Activated T-cell treated with anti-CD3 and anti-CD28 coated beads, Interleukin-2, amount 50 U/mL, for 1 hour (primary cell): ENCODE data around the gene ZNHIT6.
"Not testable (repeated sequence)": the region's sequence is repeated elsewhere in the genome, so short reads cannot be mapped to it uniquely, and the experiment has no call there.

Experiments
- DNase-seq: peaks from one replicate; pipeline ENCODE4 v3.0.0-alpha.2; 2020

ZNHIT6 gene

DNA sequence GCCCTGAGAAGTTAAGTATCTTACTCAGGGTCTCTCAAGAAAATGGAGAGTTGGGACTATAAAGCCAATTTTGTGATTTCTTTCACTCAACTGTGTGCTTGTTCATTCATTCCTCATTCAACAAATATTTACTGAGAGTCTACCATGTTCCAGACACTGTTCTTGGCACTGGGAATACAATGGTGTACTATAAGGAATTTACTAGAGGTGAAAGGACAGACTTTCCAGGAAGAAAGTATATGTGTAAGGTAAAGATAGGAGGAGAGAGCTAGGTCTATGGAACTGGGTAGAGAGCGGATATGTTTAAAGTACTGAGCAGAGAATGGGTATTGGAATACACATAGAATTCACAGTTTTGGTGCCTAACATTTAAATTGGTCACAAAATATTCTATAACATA lies 42.3 kb downstream of the ZNHIT6 start:
- DNase-seq: no peak

DNA sequence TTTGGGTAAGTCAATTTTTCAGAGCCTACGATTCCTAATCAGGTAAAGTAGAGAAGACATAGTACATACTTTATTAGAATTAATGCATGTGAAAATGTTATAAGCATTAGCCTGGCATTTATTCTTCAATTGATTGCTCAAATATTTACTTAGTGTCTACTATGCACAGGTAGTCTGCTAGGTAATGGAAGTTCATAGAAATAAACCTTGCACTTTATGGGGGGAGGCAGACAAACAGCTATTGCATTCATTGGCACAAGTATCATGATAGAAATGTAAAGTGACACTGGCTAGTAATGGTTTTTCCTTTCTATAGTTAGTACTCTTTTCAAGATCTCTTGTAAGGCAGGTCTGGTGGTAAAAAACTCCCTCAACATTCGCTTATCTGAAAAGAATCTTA lies 44.9 kb downstream of the ZNHIT6 start:
- no peak for DNase-seq

DNA sequence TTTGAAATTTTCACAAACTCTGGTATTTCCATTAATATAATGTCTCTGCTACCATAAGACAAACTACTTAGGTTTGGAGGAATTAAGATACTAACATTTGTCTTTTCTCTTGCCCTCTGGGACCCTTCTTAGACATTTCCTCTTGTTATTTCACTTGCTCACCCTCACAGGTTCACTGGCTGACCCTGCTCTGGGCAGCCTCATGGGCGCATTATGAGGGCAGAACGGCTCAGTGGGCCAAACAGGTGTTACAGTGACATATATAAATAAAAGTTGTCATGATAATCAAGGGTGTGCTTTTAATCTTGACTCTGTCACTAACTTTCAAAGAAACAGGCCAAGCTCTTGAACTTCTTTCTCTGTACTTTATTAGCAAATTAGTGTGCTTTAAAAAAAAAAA lies 46.5 kb downstream of the ZNHIT6 start:
- DNase-seq: no peak

DNA sequence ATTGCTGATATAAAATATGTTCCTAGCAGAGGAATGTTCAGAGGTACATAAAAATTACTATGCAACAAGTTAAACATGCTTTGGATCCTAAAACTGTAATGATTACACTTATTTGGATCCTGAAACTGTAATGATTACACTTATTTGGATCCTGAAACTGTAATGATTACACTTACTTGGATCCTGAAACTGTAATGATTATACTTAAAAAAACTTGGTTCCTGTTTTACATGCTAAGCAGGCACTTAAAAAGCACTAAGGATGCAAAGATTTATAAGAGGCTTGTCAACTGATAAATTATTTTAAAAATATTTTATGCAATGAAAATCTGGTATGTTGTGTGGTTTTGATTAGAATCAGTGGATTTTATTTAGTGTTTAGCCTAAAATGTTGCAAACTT lies 47.7 kb downstream of the ZNHIT6 start:
- DNase-seq: no peak

DNA sequence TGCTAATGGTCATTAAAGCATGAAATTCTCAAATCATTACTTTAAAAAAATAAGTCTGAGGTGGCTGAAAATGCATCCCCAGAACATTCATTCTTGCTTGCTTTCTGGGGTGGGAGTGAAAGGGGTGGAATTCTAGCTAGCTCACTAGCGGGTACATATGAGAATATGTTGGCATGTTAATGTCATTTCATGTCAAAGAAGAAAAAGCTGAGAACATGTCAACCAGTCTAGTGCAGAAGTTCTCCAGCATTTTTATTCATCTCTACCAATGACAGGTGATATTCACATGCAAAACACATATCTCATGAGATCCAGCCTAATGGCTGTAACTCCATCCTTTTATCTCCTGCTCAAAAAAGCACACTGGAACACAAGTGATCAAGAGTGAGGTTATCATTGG lies 49.1 kb downstream of the ZNHIT6 start:
- no peak for DNase-seq

DNA sequence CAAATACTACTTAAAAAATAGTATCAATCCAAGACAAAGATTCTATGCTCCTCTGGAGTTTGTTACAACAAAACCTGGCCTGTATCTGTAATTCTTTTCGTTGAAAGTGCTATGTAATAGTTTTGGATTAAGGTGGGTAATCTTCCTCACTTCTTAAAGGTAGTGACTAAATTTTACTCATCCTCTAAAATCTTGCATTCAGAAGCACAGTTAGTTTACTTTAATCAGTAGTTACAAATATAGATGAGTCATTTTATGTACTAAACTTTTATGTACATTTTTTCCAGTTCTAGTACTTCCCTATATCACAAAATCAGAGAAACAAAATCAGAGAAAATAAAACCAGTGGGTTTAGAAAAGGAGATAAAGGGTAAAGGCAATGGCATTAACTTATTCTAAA lies 51.3 kb downstream of the ZNHIT6 start:
- DNase-seq: no peak

DNA sequence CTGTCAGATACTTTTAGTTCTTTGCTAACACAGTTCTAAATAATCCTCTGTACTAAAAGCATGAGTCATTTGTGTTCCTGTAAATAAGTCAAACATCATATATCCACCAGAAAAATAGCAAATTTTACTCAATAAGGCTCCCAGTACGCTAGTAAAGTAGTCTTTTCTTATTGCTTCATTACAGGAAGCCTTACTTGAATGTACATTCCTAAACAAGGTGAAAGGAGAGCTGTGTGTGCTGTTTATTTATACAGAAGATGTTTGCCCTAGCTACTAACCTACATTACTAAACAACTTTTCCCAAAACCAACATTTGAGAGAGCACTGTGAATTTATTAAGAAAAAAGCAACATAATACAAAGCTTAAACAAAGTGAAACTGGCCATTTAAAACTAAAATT lies 52.0 kb downstream of the ZNHIT6 start:
- no peak for DNase-seq

DNA sequence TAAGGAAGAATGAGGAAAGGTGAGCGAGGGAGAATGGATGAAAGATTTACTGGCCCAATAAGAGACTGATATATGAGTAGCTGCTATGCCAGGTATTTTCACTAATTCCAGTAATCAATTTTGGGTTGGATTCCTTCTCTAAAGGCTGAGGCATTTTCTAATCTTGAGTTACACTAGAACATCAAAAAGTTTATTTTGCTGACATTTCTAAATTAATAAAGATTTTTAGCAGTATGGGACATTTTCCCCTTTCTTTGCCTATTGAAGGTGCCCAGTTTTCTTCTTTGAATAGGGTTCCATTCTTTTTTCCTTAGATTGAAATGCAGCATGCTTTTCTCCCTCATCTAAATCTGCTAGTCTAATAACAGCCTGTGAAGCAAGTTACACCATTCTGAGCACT lies 52.9 kb downstream of the ZNHIT6 start:
- DNase-seq: no peak

DNA sequence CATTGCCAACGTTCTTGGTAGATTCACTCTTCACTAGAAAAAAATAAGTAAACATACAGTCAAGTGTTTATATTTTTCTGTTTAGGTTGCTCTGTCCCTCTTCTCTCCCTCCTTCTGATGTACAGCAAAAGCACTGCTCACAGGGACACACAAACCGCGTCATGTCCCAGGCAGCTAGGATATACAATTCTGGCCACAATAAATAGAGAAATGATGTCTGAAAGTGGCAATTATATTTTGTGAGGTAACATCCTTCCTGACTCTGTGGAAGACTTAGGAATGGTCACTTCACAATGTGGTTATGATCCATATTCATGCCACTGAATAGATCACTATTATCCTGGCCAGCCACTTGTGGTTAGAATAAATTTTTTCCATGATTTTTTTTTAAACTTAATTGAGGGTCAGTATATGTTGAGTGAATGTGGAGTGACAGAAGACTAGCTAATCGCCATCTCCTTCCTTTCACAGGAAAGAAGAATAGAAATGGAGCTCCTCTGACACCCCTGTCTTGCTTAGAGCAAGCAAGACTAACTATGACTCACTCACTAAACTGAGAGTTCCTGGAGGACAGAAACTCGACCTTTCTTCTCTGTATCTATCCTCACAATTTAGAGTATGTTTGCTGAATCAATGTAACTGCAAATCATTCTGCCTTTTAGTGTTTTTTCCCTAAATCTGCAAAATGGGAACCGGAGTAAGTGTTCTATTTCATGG lies 54.0 kb downstream of the ZNHIT6 start:
- DNase-seq: no peak

DNA sequence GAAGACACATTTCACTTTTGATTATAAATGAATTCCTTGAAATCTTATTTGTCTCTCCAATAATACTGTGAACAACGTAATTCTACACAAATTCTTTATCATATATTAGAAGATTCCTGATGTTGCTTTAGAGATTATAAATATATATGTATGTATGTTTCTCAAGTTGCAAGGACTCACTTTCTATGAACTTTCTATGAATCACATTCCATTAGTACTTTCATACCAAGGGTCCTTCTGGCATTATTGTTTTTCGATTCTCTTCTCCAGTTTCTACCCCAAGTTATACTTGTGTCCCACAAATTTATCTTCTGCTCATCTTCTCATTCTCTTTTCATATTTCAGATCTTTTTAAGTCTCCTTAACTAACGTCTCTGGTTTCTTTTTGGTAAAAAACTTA lies 55.9 kb downstream of the ZNHIT6 start:
- no peak for DNase-seq

DNA sequence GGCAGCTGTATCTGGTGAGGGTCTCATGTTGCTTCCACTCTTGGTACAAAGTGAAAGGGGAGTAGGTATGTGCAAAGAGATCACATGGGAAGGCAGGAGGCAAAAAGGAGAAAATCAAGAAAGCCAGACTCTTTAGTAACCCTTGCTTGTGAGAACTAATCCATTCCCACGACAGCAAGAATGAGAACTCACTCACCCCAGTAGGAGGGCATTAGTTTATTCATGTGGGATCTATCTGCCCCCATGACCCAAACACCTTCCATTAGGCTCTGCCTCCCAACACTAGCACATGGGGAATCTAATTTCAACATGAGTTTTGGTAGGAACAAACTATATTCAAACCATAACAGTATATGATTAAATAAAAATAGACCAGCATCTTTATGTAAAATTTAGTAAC lies 57.6 kb downstream of the ZNHIT6 start:
- no peak for DNase-seq

DNA sequence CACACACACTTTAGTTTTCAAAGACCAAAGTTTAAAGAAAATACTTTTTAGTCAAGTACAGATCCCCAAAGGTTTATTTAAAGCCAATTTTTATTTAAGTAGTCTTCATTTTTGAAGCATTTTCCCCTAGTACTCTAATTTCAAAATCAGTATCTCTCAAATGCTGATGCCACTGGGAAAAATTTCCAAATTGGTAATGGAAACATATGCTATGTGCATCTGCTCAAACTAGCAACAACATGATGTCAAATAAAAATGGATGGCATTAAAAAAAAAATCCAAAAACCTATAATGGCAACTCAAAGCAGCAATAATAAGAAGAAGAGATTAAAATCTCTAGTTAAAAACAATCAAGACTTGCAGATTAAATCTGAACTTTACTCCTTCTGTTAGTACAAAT lies 58.6 kb downstream of the ZNHIT6 start:
- no peak for DNase-seq

DNA sequence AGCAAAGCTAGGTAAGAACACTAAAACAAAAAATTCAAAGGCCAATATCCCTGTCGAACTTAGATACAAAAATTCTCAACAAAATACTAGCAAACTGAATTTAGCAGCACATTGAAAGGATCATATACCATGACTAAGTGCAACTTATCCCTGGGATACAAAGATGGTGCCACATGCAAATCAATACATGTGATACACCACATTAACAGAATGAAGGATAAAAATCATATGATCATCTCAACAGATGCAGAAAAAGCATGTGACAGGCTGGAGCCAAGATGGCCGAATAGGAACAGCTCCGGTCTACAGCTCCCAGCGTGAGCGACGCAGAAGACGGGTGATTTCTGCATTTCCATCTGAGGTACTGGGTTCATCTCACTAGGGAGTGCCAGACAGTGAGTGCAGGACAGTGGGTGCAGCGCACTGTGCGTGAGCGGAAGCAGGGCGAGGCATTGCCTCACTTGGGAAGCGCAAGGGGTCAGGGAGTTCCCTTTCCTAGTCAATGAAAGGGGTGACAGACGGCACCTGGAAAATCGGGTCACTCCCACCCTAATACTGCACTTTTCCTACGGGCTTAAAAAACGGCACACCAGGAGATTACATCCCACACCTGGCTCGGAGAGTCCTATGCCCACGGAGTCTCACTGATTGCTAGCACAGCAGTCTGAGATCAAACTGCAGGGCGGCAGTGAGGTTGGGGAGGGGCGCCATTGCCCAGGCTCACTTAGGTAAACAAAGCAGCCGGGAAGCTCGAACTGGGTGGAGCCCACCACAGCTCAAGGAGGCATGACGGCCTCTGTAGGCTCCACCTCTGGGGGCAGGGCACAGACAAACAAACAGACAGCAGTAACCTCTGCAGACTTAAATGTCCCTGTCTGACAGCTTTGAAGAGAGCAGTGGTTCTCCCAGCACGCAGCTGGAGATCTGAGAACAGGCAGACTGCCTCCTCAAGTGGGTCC lies 66.4 kb downstream of the ZNHIT6 start:
- DNase-seq: not testable (repeated sequence)

DNA sequence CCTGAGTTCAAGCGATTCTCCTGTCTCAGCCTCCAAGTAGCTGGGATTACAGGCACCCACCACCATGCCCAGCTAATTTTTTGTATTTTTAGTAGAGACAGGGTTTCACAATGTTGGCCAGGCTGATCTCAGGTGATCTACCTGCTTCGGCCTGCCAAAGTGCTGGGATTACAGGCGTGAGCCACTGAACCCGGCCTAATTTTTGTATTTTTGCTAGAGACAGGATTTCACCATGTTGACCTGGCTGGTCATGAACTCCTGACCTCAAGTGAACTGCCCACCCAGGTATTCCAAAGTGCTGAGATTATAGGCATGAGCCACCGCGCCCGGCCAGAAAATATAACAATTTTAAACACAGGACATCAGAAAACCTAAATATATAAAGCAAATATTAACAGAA lies 68.3 kb downstream of the ZNHIT6 start:
- not testable (repeated sequence) for DNase-seq

DNA sequence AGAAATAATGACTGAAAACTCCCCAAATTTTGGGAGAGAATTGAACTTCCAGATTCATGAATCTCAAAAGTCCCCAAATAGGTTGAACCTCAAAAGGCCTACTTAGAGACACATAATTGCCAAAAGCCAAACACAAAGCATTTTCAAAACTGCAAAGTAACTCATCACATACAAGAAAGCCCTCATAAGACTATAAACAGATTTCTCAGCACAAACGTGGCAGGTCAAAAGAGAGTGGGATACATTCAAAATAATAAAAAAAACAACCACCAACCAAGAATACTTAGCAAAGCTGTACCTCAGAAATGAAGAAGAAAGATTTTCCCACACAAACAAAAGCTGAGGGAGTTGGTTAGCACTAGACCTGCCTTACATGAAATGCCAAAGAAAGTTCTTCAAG lies 69.8 kb downstream of the ZNHIT6 start:
- no peak for DNase-seq

DNA sequence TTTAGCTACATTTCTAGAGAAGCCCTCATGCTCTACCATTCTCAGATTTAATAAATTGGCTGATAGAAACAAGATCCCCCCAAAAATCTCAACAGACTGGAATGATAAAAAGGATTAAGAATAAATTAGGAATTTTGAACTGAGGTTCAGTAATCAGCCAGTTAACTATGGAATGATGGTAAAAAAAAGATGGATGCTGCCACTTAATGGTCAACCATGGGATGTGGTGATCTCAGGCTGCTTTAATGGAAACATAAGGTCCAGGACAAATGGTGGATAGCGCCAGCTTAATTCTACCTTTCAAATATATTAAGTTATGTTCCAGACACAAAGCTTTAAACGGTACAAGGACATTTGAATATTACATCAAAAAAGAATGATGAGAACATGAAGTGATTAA lies 77.7 kb downstream of the ZNHIT6 start:
- DNase-seq: no peak

DNA sequence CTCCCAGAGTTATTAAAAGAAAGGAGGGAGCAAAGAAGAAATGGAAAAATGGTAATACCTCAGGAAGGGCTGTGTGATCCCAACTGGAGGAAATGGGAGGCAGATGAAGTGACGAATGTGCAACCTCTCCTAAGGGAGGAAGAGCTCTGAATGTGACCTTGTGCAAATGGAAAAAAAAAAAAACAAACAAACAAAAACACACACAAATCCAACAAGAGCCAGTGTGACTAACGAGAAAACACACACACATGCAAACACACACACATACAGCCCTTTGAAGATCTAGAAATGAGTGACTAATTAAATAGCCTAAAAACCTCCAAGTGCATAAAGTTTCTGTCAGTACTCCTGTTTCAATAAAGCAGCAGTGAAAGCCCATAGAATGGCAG lies 78.7 kb downstream of the ZNHIT6 start:
- no peak for DNase-seq

DNA sequence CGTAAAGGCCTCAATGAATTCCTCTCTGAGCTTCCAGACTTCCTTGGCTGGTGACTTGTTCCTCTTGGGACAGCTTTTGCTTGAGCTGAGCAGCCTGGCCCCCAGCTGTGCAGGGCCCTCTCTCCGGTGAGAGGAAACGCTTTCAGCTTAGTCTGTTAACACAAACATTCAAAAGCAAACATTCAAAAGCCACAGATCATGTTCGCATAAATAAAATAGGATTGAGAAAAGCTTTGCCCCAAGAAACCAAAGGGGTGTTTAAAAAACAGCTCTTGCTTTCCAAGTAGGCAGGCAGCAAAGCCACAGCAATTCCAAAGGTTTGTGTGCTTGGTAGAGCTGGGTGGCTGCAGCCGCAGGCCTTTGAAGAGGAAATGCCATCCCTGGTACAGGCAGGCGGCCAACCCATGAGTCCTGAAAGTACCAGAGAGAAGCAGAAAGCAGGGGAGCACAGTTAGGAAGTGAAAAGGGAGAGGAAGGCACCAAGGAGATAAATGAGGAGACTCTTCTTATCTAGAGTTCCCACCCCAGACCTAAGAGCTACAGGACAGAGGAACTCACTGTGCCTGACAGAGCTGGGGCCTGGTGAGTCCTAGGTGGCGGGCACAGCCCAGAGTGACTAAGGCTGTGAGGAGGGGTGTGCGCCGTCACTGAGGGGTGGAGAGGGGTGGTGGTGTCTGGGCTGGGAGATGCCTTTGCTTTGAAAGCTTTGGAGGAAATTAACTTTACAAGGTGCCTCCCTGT lies 79.3 kb downstream of the ZNHIT6 start:
- DNase-seq: no peak

DNA sequence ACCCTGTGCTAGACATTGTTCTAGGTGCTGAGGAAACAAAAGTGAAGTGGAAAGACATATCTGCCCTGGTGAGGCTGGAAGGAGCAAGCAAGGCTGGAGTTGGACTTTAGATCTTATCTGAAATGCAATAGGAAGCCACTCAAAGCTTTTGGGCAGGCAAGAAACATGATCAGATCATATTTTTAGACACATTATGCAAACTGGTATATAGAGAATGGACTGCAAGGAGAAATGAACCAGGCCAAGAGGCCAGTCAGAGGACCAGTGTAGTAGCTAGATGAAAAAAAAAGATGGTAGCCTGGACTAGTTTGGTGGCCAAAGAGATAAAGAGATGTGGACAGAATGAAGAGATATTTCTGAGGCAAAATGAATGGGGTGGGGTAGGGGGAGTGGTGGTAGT lies 81.4 kb downstream of the ZNHIT6 start:
- DNase-seq: no peak

DNA sequence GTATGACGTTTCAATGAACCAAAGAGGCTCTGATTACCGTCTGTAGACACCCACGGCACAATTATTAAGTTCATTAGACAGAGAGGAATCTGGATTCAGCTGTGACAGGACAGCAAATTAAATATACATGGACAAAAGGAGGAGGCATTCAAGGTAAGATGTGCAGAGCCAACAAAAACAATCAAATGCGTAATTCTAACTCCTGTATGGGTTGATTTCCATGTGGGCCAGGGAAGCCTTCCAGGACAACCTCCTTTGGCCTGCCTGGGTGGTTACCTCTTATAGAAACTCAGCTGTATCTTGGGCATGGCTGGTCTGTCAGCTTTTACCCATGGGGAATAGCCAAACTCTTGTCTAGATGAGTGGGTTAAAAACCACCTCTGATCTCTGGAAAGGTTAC lies 83.9 kb downstream of the ZNHIT6 start:
- no peak for DNase-seq

DNA sequence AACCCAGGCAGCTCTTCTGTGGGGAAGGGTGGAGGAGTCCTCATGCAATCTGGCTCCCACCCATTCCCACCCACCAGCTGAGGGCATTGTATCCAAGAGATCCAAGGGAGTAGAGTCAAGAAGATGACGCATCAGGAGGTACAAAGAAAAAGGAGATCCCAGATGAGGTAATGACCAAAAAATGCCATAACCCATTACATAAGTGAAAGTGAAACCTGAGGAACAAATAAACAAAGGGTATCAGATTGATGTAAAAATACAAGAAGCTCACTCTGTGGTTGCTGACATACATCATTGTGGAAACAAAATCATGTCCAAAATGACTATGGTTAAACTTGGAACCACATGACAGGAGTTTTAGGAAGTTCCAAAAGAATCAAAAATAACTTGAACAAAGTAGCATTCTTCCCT lies 85.2 kb downstream of the ZNHIT6 start:
- no peak for DNase-seq

DNA sequence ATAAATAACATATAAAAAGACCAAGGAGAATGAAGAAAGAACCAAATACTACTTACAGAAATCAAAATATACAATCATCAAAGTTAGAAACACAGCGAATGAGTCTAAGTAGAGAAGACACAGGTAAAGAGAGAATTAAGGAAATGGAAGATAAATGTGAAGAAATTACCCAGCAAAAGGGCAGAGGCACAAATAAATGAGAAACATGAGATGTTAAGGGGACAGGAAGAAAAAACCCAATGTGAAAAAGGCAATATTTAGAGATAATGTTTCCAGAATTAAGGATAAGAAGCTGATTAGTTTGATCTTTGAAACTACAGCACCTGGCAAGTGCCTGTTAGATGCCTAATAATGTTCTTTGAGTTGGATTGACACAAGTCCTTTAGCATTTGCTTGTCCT lies 86.8 kb downstream of the ZNHIT6 start:
- DNase-seq: no peak

DNA sequence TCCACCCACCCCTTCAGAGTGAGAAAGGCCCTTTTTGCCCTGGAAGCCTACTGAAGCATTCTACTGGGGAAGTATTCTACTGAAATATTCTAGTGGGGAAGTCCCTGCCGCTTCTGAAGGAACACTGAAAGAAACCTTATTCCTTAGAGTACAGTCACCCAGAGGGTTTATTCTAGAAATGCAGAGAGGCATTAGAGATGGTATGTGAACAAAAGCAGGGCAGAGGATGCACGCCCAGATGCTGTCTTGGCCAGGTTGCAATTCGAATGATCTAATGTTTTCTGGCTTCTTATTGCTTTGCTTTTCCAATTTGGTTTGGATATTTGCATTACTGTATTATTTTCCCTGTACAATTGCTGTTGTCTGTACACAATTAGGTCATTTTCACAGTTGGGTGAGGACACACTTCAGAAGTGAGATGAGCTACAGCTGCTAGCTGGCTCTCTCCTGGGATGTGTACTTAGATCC lies 90.6 kb downstream of the ZNHIT6 start:
- no peak for DNase-seq

DNA sequence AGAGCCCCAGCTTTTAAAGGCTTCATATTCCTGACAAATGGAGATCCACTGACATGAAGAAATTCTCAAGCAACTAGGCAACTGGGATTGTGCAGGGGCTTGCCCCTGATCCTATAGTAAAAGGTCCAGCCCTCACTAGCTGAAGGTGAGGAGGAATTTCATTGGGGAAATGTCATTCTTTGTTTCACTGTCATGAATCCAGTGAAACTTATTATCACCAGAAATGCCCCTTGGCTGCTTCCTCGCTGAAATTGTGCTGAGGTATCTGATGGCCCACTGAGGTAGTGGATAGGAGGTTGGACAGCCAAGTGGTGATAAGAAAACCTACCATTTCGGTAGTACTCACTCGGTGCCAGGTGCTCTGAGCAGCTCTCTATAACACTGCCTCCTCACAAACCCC lies 91.5 kb downstream of the ZNHIT6 start:
- DNase-seq: no peak
